ENCODE results near the gene ATG5.

The ATG5 gene

GRCh38 chr6:106220485-106220884 is 105.1 kb downstream of the ATG5 start:
- POLR2A ChIA-PET, result no interaction called here
- no peaks in the 10 kb centered on the region for H3K9me3 ChIP-seq (ENCODE audit: control insufficient read depth, insufficient read depth, low read depth, low read length)
- TF ChIP-seq ZFP41 (tag by site-specific recombination; IDR thresholded peaks at IDR 0.05; ENCODE audit: borderline replicate concordance) (no peak), ZNF777 (tag by site-specific recombination; IDR thresholded peaks at IDR 0.05; ENCODE audit: borderline replicate concordance) (no peak), ZNF426 (tag by site-specific recombination; IDR thresholded peaks at IDR 0.05) (no peak), KLF16 (tag by site-specific recombination; IDR thresholded peaks at IDR 0.05) (no peak), ZNF514 (tag by site-specific recombination; IDR thresholded peaks at IDR 0.05) (no peak), ZFP37 (tag by site-specific recombination; IDR thresholded peaks at IDR 0.05) (no peak), ZNF398 (tag by site-specific recombination; IDR thresholded peaks at IDR 0.05) (no peak), ZSCAN4 (tag by site-specific recombination; IDR thresholded peaks at IDR 0.05) (no peak), ZNF19 (tag by site-specific recombination; IDR thresholded peaks at IDR 0.05; ENCODE audit: low read depth) (no peak), ZBTB11 (tag by site-specific recombination; conservative IDR thresholded peaks at IDR 0.05; ENCODE audit: low read depth) (no peak), ZNF239 (tag by site-specific recombination; IDR thresholded peaks at IDR 0.05) (no peak), ZNF221 (tag by site-specific recombination; IDR thresholded peaks at IDR 0.05; ENCODE audit: borderline replicate concordance) (no peak), ZNF596 (tag by site-specific recombination; IDR thresholded peaks at IDR 0.05) (no peak), KLF8 (tag by site-specific recombination; IDR thresholded peaks at IDR 0.05) (no peak), ZNF169 (tag by site-specific recombination; IDR thresholded peaks at IDR 0.05) (no peak), TCF7L2 (IDR thresholded peaks at IDR 0.05; ENCODE audit: borderline replicate concordance, low read depth, low read length) (no peak)
- H3K36me3 ChIP-seq (ENCODE audit: control insufficient read depth in 2 of 2, insufficient read depth in 1 of 2, low read length in 2 of 2), result no peaks in the 10 kb centered on the region
- H3K27ac ChIP-seq (ENCODE audit: extremely low read depth, low read depth, low read length), result no peak overlapping the region
- H3K4me3 ChIP-seq (ENCODE audit: low read depth, low read length), result no peak overlapping the region
- H3K4me1 ChIP-seq (ENCODE audit: control insufficient read depth, insufficient read depth, low read length), result no peaks in the 10 kb centered on the region
- CTCF ChIA-PET, result interaction anchor here (0.5 to 1.8 kb wide), 11 partner anchors 9 to 1081 kb away, joined by 3 to 7 read pairs (median 4); no protein-coding TSS in a partner anchor

- ChIA-PET POLR2A (no interaction called here), CTCF (interaction anchor here (0.6 to 0.7 kb wide), 3 partner anchors 122 to 785 kb away, joined by 3 to 5 read pairs (median 3); no protein-coding TSS in a partner anchor)
- Histone ChIP-seq H3K27ac (ENCODE audit: extremely low read depth, low read depth, low read length) (no peak overlapping the region), H3K36me3 (ENCODE audit: control insufficient read depth in 2 of 2, insufficient read depth in 1 of 2, low read length in 2 of 2) (no peaks in the 10 kb centered on the region), H3K4me1 (ENCODE audit: control insufficient read depth, insufficient read depth, low read length) (no peaks in the 10 kb centered on the region), H3K9me3 (ENCODE audit: control insufficient read depth, insufficient read depth, low read depth, low read length) (no peaks in the 10 kb centered on the region), H3K4me3 (ENCODE audit: low read depth, low read length) (no peak overlapping the region)
- TF ChIP-seq ZNF121 (tag by site-specific recombination; IDR thresholded peaks at IDR 0.05) (no peak), ZNF843 (tag by site-specific recombination; IDR thresholded peaks at IDR 0.05) (no peak), ZNF704 (tag by site-specific recombination; IDR thresholded peaks at IDR 0.05) (no peak), TCF7L2 (IDR thresholded peaks at IDR 0.05; ENCODE audit: borderline replicate concordance, low read depth, low read length) (no peak), ZBTB10 (tag by site-specific recombination; IDR thresholded peaks at IDR 0.05) (no peak), ZNF18 (tag by site-specific recombination; IDR thresholded peaks at IDR 0.05) (no peak), ZNF791 (tag by site-specific recombination; IDR thresholded peaks at IDR 0.05) (no peak), HOXC10 (CRISPR knock-in tag; IDR thresholded peaks at IDR 0.05) (no peak), ZBTB21 (tag by site-specific recombination; IDR thresholded peaks at IDR 0.05) (no peak)
Measured at GRCh38 chr6:106216527-106216926, 109.0 kb downstream of the ATG5 start.

Measured in HEK293 (cell line).